Liver (tissue), 2 donors: ENCODE measurements around the gene LOXL4.

Source experiments
- RAD21 ChIP-seq, 2 donors: IDR thresholded peaks; 2 replicates each; pipeline ENCODE4 v1.6.1; 2016; ENCODE audit warnings: antibody characterized with exemption in 2 of 2, mild to moderate bottlenecking in 2 of 2
- TAF1 ChIP-seq: conservative IDR thresholded peaks from 2 replicates; pipeline ENCODE4 v1.6.1; 2016; ENCODE audit warnings: antibody characterized with exemption, mild to moderate bottlenecking
- TF ChIP-seq, protein P1 (sequence below): IDR thresholded peaks from 2 replicates; pipeline ENCODE4 v1.6.1; 2016; ENCODE audit warnings: antibody characterized with exemption, mild to moderate bottlenecking
- donor health status: healthy.

DNA sequence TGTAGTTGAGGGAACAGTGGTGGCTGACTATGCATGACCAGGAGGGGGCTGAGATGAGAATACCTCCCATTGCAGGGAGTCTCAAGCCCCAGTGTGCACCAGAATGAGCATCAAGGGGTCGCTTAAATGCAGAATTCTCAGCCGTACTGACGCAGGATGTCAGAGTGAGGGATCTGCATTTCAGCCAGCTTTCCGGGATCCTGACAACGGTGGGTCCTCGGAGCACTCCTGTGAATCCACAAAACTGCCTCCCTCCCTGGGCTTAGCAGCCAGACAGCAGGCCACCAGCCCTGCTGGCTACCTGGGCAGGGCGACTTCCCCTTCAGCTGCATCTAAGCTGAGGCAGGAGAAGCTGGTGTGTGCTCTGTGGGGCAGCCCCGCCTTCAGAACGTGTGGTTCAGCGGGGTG is 21.8 kb upstream of the LOXL4 start:
- TF ChIP-seq RAD21 (IDR thresholded peaks at IDR 0.05) (no peak), TAF1 (no peak)
- TF ChIP-seq, protein P1, sequence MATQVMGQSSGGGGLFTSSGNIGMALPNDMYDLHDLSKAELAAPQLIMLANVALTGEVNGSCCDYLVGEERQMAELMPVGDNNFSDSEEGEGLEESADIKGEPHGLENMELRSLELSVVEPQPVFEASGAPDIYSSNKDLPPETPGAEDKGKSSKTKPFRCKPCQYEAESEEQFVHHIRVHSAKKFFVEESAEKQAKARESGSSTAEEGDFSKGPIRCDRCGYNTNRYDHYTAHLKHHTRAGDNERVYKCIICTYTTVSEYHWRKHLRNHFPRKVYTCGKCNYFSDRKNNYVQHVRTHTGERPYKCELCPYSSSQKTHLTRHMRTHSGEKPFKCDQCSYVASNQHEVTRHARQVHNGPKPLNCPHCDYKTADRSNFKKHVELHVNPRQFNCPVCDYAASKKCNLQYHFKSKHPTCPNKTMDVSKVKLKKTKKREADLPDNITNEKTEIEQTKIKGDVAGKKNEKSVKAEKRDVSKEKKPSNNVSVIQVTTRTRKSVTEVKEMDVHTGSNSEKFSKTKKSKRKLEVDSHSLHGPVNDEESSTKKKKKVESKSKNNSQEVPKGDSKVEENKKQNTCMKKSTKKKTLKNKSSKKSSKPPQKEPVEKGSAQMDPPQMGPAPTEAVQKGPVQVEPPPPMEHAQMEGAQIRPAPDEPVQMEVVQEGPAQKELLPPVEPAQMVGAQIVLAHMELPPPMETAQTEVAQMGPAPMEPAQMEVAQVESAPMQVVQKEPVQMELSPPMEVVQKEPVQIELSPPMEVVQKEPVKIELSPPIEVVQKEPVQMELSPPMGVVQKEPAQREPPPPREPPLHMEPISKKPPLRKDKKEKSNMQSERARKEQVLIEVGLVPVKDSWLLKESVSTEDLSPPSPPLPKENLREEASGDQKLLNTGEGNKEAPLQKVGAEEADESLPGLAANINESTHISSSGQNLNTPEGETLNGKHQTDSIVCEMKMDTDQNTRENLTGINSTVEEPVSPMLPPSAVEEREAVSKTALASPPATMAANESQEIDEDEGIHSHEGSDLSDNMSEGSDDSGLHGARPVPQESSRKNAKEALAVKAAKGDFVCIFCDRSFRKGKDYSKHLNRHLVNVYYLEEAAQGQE, result no peak
